ENCODE measurements around the gene MEGF8.

Gene MEGF8

DNA sequence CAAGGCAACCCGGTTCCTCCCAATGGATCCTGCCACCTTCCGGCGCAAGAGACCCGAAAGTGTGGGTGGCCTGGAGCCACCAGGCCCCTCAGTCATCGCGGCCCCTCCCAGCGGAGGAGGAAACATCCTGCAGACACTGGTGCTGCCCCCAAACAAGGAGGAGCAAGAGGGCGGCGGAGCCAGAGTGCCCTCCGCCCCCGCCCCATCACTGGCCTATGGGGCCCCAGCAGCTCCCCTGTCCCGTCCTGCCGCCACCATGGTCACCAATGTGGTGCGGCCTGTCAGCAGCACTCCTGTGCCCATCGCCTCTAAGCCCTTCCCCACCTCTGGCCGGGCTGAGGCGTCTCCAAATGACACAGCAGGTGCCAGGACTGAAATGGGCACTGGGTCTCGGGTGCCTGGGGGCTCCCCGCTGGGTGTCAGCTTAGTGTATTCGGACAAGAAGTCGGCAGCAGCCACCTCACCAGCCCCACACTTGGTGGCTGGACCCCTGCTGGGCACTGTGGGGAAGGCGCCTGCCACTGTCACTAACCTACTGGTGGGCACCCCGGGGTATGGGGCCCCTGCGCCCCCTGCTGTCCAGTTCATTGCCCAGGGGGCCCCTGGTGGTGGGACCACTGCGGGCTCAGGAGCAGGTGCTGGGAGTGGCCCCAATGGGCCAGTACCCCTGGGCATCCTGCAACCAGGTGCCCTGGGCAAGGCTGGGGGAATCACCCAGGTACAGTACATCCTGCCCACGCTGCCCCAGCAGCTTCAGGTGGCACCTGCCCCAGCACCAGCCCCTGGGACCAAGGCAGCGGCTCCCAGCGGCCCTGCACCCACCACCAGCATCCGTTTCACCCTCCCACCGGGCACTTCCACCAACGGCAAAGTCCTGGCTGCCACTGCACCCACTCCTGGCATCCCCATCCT, 34.7 kb upstream of the MEGF8 start:
- no peak overlapping the region for H3K4me3 ChIP-seq (replicated peaks; ENCODE audit: low read depth, low read length)
- TF ChIP-seq, protein P1, sequence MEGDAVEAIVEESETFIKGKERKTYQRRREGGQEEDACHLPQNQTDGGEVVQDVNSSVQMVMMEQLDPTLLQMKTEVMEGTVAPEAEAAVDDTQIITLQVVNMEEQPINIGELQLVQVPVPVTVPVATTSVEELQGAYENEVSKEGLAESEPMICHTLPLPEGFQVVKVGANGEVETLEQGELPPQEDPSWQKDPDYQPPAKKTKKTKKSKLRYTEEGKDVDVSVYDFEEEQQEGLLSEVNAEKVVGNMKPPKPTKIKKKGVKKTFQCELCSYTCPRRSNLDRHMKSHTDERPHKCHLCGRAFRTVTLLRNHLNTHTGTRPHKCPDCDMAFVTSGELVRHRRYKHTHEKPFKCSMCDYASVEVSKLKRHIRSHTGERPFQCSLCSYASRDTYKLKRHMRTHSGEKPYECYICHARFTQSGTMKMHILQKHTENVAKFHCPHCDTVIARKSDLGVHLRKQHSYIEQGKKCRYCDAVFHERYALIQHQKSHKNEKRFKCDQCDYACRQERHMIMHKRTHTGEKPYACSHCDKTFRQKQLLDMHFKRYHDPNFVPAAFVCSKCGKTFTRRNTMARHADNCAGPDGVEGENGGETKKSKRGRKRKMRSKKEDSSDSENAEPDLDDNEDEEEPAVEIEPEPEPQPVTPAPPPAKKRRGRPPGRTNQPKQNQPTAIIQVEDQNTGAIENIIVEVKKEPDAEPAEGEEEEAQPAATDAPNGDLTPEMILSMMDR (IDR thresholded peaks at IDR 0.05; ENCODE audit: low read depth, low read length, missing control alignments): peak; percentile 63
- no peak for DNase-seq (ENCODE audit: extremely low read depth, low read depth)

GRCh38 chr19:42291435-42291810, 34.0 kb upstream of the MEGF8 start:
- DNase-seq (ENCODE audit: extremely low read depth, low read depth): no peak
- TF ChIP-seq, protein P1 (IDR thresholded peaks at IDR 0.05; ENCODE audit: low read depth, low read length, missing control alignments): no peak
- H3K4me3 ChIP-seq (replicated peaks; ENCODE audit: low read depth, low read length): no peak overlapping the region

DNA sequence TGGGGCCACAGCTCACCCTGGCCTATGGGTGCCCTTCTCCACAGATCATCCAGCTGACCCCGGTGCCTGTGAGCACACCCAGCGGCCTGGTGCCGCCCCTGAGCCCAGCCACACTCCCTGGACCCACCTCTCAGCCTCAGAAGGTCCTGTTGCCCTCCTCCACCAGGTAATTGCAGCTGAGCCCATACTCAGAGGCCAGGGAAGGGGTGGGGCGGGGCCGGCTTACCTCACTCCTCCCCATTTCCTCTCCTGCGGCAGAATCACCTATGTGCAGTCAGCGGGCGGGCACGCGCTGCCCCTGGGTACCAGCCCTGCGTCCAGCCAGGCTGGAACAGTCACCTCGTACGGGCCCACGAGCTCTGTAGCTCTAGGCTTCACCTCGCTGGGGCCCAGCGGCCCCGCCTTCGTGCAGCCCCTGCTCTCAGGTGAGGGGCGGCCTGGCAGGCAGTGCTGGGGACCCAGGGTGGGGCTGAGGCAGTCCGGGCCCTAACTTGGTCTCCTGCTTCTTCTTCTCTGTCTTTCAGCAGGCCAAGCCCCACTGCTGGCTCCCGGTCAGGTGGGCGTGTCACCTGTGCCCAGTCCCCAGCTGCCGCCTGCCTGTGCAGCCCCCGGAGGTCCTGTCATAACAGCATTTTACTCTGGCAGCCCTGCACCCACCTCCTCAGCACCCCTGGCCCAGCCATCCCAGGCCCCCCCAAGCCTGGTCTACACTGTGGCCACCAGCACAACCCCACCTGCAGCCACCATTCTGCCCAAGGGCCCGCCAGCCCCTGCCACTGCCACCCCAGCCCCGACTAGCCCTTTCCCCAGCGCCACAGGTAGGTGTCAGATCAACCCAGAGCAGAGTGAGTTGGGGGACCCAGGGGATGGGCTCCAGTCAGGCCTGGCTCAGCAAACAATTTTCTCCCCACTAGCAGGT, 33.1 kb upstream of the MEGF8 start:
- TF ChIP-seq, protein P1 (IDR thresholded peaks at IDR 0.05; ENCODE audit: low read depth, low read length, missing control alignments): no peak
- H3K4me3 ChIP-seq (replicated peaks; ENCODE audit: low read depth, low read length): no peak overlapping the region
- DNase-seq (ENCODE audit: extremely low read depth, low read depth): no peak

GRCh38 chr19:42292963-42293362, 32.5 kb upstream of the MEGF8 start:
- TF ChIP-seq, protein P1 (IDR thresholded peaks at IDR 0.05; ENCODE audit: low read depth, low read length, missing control alignments): no peak
- DNase-seq (ENCODE audit: extremely low read depth, low read depth): no peak
- no peak overlapping the region for H3K4me3 ChIP-seq (replicated peaks; ENCODE audit: low read depth, low read length)

DNA sequence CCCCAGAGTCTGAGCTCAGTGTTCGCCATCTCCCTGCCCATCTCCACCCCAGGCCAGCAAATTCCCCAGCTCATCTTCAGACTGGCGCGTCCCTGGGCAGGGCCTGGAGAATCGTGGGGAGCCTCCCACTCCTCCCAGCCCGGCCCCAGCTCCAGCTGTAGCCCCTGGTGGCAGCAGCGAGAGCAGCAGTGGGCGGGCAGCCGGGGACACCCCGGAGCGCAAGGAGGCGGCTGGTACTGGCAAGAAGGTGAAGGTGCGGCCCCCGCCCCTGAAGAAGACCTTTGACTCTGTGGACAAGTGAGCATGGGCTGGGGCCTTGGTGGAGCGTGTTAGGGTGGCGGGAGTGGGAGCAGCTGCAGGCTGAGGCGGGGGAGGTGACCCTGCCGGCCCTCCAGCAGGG, 31.9 kb upstream of the MEGF8 start:
- H3K4me3 ChIP-seq (replicated peaks; ENCODE audit: low read depth, low read length): no peak overlapping the region
- TF ChIP-seq, protein P1 (IDR thresholded peaks at IDR 0.05; ENCODE audit: low read depth, low read length, missing control alignments): no peak
- DNase-seq (ENCODE audit: extremely low read depth, low read depth): no peak

GRCh38 chr19:42293948-42294347, 31.5 kb upstream of the MEGF8 start:
- no peak for DNase-seq (ENCODE audit: extremely low read depth, low read depth)
- TF ChIP-seq, protein P1 (IDR thresholded peaks at IDR 0.05; ENCODE audit: low read depth, low read length, missing control alignments): no peak
- H3K4me3 ChIP-seq (replicated peaks; ENCODE audit: low read depth, low read length): no peak overlapping the region

All from HFF-Myc (cell line).